T-helper 9 cell (primary cell): ENCODE data around the gene ADAMTS12.
"Not testable (repeated sequence)": the region's sequence is repeated elsewhere in the genome, so short reads cannot be mapped to it uniquely, and the experiment has no call there.

Source experiments
- DNase-seq: peaks from one replicate; pipeline ENCODE4 v3.0.0-alpha.2; 2020

The ADAMTS12 gene

DNA sequence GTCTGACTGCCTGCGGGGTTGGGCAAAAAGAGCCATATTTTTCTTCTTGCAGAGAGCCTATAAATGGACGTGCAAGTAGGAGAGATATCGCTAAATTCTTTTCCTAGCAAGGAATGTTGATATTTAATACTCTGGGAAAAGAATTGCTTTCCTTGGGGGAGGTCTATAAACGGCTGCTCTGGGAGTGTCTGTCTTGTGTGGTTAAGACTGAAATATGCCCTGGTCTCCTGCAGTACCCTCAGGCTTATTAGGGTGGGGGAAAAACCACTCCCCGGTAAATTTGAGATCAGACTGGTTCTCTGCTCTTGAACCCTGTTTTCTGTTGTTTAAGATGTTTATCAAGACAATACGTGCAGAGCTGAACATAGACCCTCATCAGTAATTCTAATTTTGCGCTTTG, 14.5 kb upstream of the ADAMTS12 start:
- not testable (repeated sequence) for DNase-seq

DNA sequence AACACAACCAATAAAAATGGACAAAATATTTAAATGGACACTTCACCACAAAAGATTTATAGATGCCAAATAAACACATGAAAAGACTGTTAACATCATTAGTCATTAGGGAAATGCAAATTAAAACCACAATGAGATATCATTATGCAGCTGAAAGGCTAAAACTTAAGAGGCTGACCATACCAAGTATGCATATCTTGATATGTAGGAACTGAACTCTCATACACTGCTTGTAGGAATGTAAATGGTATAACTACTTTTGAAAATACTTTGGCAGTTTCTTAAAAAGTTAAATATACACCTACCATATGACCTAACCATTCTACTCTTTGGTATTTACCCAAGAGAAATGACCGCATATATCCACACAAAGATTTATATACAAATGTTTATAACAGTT, 13.6 kb upstream of the ADAMTS12 start:
- DNase-seq, result no peak

DNA sequence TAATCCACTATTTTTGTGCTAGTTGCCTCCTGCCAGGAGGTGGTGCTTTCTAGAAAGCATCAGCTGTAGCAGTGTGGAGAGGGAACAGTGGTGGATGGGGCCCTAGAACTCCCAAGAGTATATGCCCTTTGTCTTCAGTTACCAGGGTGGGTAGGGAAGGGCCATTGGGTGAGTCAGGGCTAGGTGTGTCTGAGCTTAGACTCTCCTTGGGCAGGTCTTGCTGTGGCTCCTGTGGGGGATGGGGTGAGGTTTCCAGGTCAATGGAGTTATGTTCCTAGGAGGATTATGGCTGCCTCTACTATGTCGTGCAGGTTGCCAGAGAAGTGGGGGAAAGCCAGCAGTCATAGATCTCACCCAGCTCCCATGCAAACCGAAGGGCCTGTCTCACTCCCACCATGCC, 11.3 kb upstream of the ADAMTS12 start:
- no peak for DNase-seq

DNA sequence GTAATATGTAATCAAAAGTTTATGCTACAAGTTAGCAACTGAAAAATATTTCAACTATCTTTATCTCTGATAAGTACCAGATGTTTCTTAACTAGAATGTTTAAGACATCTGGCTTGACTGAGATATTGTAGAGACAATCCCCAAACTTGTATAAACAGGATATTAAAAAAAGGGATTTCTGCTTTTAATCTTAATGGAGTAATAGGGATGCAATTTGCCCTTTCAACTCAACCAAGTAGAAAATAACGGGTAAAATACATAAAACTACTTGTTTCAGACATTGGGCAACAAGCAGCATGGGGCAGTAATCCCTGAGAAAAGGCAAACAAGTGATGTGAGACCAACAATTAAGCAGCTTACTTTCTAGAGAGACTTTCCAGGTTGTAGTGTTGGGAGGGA, 9.4 kb upstream of the ADAMTS12 start:
- DNase-seq, result no peak

DNA sequence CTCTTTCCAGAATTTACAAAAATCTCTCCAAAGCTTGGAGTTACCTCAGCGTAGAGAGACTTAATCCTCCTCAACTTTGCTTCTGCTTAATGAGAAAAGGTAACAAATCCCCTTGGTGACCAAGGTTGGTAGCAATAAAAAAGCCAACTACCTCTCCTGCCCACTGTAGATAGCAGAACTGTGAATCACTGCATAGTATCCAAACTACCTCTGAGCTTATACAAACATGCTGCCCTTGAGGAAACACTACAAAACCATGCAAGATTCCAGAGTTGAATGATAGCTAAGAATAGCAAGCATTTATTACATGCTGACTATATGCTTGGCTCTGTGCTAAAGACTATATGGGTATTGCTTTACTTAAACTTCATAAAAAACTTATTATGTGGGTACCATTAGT, 2.8 kb upstream of the ADAMTS12 start:
- DNase-seq, result no peak

DNA sequence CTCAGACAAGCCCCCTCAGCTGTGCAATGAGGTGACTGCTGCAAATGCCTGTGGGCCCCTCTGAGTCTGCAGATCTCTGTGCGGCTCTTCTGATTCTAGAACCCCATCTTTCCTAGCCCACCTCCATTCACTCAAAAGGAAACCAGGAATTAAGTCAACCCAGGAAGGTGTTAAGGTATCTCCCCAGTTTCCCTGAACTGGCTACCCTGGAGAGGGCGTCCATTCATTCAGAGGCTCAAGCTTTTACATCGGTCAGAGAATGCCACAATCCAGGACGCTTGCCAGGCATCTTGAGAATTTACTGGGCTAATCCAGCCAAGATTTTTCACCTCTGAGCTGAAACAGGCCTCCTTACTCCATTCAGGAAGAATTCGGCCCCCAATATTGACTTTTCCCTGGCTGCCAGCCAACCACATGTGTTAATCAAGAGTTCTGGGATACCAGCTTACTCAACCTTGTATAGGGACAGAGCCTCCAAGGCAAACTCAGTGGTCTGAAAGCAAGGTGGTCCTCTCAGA, 889 bp upstream of the ADAMTS12 start:
- DNase-seq, result no peak

DNA sequence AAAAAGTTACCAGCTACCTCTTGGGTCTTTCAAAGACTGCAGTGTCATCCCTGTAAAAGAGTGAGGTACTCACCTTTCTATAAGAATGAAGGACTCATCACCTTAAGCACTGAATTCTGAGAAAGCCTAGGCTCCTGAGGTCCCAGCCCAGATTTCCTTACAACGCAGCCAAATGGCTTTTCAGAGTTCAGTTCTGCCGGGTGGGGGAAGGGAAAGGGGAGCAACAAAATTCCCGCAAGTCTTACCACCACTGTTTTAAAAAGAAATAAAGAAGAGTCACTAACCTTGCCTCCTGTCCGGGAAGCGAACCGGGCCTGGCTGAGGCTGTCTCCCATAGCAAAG, 373 bp downstream of the ADAMTS12 start:
- DNase-seq, result no peak

DNA sequence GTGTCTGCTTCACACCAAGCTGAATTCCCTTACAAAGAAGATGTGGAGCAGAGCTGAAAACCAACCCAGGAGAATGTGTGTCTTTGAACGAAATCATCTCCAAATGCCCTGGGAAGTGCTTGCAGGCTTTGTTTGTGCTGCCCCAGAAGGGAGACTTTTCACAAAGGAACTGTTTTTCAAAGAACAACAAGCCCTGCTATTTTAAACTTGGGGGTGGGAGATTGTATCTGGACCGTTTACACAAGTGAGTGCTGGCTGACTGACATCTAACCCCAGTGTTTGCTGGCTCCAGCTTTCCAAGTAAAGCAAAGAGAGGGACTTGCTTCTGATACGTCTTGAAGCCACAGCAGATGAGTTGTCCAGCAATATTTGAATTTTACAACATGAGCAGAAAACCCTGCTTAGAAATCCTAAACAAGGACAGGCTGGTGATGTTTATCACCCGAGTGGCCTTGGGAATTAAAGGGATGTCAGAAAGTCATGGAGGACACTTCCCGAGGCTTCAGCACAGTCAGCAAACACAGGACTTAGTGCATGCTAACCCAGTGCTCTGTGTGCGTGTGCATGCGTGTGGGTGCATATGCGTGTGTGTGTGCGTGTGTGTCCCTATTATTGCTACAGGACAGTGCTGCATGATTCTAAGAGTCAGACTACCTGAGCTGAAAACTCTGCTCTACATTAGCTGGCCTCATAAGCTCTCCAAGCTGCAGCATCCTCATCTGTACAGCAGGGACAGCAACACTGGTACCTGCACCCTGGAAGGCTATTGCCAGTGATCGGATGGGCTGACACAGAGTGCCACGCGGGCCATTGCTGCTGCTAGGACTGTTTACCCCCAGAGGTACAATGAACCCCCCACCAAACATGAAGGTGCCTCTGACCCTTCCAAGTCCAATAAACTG, 1.4 kb downstream of the ADAMTS12 start:
- no peak for DNase-seq

DNA sequence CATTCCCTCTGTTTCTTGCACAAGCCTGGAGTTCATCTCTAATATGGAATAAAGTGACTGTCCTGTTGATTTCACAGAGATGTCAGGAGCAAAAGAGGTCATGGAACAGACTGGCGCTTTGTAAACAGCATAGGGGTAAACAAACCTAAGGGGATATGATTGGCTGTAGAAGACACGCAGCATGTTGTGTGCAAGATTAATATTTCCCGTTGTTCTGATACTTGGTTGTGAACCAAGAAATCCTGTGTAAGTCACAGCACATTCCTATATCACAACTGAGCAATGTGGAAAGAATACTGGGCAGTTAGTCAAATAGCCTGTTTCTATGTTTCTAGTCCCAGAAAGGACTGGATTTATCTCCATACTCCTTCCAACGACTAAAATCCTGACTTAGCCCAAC, 3.2 kb downstream of the ADAMTS12 start:
- no peak for DNase-seq

DNA sequence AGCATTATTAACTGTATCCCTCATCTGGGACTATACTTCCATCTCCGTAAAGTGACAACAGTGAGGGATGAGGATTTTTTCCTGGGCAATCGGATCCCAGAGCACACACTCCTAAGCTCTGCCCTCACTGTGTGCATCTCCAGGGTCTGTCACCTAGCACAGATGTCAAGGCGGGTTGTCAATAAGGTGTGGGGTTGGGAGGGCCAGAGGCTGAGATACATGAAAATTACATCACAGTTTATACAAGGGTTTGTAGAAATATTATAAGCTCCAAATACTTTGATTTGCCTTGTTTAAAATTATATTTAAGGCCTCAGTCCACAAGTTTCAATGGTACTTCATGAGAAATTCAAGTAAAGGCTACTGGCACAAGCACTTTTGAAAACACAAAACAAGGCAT, 4.5 kb downstream of the ADAMTS12 start:
- DNase-seq, result no peak

DNA sequence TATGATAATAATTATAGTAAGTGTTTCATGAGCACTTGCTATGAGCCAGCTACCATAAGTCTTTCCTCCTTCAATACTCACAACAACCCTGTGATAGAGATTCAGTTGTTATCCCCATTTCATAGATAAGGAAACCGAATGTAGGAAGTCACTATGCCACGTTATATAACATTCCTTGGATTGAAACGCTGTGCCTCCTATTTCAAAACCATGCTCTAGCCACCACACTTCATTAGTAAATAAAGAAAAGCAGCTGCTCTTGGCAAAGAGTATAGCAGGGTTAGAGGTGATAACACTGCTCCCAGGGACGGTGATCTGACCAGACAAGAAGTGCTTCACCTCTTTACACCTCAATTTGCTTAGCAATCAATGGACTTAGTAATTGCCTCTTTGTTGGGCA, 5.5 kb downstream of the ADAMTS12 start:
- no peak for DNase-seq

DNA sequence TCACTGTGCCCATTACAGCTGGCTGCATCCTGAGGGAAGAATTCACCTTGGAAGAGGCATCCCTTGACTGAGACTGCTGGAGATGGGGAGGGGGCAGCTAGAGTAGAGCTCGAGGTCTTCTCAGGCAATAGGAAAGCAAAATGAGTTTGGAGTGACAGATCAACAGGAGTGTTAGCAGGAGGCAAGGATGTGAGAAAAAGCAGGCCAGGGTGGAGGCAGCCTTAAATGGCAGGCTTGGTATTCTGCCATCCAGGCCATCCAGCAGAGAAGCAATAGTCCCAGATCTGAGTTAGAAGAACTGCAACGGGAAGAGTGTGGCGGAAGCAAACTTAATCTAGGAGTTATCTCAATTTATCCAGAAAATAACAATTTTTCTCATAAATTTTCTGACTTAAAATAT, 6.1 kb downstream of the ADAMTS12 start:
- DNase-seq, result no peak

DNA sequence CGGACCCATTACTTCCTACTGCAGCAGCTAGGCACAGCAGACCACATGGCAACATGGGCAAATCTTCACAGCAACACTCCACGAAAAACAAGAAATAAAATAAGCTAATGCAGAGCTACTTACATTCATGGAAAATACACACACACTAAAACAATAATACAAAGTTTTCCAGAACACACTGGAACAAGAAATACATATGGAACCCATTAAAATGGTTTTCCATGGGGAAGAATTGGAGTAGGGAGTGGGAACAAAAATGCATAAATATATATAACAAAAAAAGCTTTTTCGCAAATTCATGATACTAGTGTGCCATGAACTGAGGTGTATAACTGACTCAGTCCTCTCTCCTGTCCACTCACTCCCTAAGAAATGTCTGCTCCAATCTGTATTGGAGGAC, 8.3 kb downstream of the ADAMTS12 start:
- no peak for DNase-seq

DNA sequence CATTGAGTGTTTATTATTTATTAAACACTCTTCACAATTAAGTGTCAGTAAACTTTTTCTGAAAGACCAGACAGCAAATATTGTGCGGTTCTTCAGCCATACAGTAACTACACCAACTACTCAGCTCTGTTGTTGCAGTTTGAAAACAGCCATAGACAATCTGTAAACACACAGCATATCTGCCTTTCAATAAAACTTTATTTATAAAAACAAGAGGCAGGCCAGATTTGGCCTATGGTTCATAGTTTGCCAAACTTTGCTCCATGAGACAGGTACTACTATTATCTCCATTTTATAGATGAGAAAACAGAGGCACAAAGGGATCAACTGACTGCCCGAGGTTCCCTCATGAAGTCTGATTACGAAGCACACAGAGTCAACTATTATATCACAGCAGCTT, 11.5 kb downstream of the ADAMTS12 start:
- DNase-seq, result no peak

DNA sequence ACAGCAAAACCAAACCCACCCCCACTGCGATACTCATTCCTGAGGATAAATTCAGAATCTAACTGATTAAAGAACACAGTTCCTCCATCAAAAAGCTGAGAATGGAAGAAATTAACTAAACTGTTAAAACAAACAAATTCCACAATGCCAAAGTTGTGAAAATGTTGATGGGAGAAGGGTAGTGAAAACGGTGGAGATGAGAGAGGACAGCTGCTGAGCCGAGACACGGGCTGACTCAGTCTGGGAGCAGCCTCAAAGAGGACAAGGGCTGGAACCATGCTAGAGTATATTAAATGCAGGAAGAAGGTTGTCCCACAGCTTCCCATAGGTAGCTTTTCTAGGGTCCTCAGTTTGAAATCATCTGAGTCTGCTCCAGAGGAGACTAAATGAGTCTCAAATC, 14.3 kb downstream of the ADAMTS12 start:
- no peak for DNase-seq

DNA sequence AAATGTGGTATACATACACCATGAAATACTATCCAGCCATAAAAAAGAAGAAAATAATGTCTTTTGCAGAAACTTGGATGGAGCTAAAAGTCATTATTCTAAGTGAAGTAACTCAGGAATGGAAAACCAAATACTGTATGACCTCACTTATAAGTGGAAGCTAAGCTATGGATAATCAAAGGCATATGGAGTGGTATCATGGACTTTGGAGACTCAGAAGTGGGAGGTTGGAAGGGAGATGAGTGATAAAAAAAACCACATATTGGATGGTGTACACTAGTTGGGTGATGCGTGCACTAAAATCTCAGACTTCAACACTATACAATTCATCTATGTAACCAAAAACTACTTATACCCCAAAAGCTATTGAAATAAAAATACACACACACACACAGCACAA, 24.5 kb downstream of the ADAMTS12 start:
- DNase-seq, result no peak

DNA sequence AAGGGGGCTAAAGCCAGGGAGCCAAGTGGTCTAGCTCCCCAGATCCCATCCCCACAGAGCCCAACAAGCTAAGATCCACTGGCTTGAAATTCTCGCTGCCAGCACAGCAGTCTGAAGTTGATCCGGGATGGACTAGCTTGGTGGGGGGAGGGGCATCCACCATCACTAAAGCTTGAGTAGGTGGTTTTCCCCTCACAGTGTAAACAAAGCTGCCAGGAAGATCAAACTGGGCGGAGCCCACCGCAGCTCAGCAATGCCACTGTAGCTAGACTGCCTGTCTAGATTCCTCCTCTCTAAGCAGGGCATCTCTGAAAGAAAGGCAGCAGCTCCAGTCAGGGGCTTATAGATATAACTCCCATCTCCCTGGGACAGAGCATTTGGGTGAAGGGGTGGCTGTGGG, 32.6 kb downstream of the ADAMTS12 start:
- not testable (repeated sequence) for DNase-seq

DNA sequence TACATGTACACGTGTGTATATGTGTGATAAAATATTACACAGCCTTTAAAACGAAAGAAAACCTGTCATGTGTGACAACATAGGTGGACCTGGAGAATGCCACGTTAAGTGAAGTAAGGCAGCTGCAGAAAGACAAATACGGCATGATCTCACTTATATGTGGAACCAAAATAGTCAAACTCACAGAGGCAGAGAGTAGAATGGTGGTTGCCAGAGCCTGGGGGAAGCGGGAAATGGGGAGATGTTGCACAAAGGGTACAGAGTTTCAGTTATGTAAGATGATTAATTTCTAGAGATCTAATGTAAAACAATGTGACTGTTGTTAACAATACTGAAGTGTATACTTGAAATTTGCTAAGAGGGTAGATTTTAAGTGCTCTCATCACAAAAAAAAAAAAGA, 34.8 kb downstream of the ADAMTS12 start:
- DNase-seq, result no peak

DNA sequence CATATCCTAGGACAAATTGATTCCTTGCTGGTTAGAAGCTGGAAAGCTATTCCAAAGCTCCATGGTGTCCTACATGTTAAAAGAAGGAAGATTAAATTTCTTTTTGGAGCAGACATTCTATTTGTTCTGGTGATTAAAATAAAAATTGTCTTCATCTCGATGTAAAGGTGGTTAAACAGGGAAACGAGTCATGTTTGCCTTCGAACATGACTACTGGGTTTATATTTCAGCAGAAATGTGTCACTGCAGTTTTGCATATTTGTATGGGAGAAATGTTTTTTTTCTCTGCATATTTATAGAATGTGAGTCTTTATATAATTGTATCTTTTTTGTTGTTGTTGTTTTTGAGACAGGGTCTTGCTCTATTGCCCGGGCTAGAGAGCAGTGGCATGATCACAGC, 36.4 kb downstream of the ADAMTS12 start:
- DNase-seq, result no peak

DNA sequence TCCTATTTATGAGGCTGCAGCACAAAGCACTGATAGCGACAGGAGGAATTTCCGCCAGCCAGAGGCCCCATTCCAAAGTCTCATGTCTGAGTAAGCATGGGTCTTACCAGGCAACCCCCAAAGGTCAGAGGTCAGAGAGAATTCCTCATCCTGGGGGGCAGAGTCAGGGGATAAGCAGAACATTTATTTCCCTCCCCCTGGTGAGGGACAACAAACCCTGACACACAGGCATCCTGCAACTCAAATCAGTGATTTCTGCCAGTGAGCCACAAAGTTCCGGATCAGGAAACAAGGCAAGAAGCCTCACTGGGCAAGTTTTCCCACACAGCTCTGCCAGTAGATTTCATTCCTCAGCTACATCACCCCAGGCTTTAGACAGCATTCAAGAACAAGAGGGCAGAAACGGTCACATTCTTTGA, 37.0 kb downstream of the ADAMTS12 start:
- DNase-seq, result no peak

DNA sequence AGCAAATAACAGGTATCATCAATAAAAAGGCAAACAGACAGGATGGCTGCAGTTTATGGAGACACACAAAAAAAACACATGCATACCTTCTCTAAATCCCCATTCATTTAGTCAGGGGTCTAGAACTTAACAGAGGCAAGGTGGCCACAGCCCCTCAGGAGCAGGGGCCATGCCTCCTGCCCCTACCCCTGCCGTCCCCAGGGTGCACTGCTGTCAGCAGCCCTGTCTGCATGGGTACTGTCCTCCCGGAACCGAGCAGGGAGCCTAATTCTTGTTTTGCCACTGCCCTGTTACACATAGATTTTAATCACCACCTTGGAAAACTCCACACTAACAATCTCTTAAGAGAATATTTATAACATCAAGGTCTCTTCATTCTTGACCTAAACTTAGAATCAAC, 39.0 kb downstream of the ADAMTS12 start:
- no peak for DNase-seq

DNA sequence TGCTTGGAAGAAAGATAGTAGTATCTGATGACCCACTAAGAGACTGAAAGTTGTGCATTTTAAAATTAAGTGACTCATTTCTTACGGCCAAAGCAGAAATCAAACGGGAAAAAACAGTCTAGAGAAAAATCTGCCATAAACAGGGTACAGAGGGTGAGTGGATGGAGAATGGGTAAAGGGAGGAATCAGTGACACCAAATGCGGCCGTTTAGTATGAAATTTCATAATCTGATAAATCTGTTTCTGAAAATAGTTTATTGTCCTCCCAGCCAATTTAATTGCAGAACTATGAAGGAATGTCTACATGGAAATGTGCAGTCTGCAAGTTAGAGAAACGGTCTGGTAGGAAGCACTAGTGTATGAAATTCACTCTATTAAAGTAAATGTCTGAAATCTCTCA, 39.5 kb downstream of the ADAMTS12 start:
- DNase-seq, result no peak

DNA sequence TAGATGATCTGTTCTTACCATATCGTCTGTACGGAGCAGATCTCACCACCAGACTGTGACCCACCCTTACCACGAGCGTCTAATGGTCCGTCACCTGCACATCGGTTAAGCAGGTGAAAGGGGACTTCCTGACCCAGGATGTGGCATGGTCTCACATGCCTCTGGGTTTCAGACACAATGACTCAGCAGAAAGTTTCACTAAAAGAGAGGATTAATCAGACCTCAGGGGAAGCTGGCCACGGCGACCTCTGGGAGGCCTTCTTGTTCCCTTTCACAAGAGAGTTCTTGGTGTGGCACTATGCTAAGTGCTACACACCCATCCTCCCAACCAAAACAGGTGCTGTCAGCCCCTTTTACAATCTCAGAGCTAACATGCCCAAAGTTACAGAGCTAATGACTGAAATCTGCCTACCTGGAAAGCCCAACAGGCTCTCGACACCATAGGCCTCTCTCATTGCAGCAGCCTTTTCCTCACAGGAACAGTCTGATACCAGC, 41.6 kb downstream of the ADAMTS12 start:
- no peak for DNase-seq

DNA sequence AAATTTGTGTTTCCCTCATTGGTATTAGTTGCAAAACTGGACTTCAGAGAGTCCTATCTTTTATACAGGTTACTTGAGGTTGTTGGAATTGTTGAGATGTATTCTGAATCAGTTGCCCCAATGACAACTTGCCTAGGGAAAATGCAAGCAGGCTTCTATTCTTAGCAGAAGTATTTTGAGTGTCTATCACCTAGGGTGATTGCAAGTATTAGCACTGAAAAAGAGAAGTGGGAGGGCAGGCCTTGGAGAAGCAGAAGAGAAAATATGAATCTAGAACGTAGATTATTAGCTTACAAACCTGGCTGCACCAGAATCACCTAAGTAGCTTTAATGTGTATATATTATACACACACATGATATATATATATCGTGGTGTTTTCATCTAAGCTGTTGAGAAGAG, 43.2 kb downstream of the ADAMTS12 start:
- no peak for DNase-seq

DNA sequence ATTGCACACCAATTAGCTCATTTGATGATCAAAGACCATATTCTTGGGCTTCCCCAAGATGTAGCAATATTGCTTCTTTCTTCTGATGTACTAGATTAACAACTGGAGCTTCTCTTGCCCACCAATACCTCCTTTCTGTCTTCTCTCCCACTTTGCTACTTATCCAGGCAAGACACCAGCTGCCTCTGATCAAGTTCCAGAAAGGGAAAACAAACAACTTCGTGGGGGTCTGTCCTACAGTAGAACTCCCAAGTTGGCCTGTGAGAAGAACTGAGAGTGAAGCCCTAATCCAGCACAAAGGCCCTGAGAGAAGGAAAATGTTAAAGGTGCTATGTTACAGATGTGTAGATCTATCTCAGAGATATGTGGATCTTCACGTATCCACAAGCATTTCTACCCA, 44.9 kb downstream of the ADAMTS12 start:
- no peak for DNase-seq
